ENCODE measurements around the gene WRAP73. TPM values are rescaled to one million over a fixed set of nuclear protein-coding genes. Genes with fewer than 3 reads are reported as not detected.

WRAP73 gene
- total and polyA plus RNA-seq, 8 donors = 0.89 to 55.4 (median 12.6) TPM

GRCh38 chr1:3639397-3639911 is 10.4 kb downstream of the WRAP73 start:
- no peak for TF ChIP-seq EP300 (IDR thresholded peaks at IDR 0.05)
- no peak for TF ChIP-seq POLR2AphosphoS5 (IDR thresholded peaks at IDR 0.05)
- TF ChIP-seq POLR2A (IDR thresholded peaks at IDR 0.05) = no peak
- TF ChIP-seq CTCF (IDR thresholded peaks at IDR 0.05) = no peak

GRCh38 chr1:3638676-3639075 is 11.2 kb downstream of the WRAP73 start:
- TF ChIP-seq EP300 (IDR thresholded peaks at IDR 0.05) (no peak), POLR2AphosphoS5 (IDR thresholded peaks at IDR 0.05) (no peak), POLR2A (IDR thresholded peaks at IDR 0.05) (no peak), CTCF (IDR thresholded peaks at IDR 0.05) (no peak)
- 90 to 99% (median 95%) methylated on average over 15 of the region's 15 CpGs for WGBS, 5 donors
- no peaks in the 10 kb centered on the region for H3K4me1 ChIP-seq
- no peak overlapping the region for H3K4me3 ChIP-seq
- no peak for DNase-seq
- intact Hi-C loops (cut with DNase I; ENCODE audit: low total_unique reads) = no loop called here
- no peak overlapping the region for H3K27ac ChIP-seq
- H3K9me3 ChIP-seq = no peaks in the 10 kb centered on the region
- no peaks in the 10 kb centered on the region for H3K27me3 ChIP-seq
- H3K36me3 ChIP-seq = peaks cover 35 to 97% (median 96%) of the 10 kb centered on the region in 4 donors

More at GRCh38 chr1:3639397-3639911, 10.4 kb downstream of the WRAP73 start:
- 90 to 95% (median 95%) methylated on average over 10 to 23 of the region's 23 CpGs for WGBS, 5 donors
- no peaks in the 10 kb centered on the region for H3K4me1 ChIP-seq
- no peaks in the 10 kb centered on the region for H3K9me3 ChIP-seq
- H3K4me3 ChIP-seq = no peak overlapping the region
- H3K36me3 ChIP-seq = peaks cover 27 to 92% (median 92%) of the 10 kb centered on the region in 4 donors
- no peak overlapping the region for H3K27ac ChIP-seq
- intact Hi-C loops (cut with DNase I; ENCODE audit: low total_unique reads) = no loop called here
- DNase-seq = no peak
- H3K27me3 ChIP-seq = no peaks in the 10 kb centered on the region

GRCh38 chr1:3638027-3638426 is 11.9 kb downstream of the WRAP73 start:
- DNase-seq = no peak
- 88 to 97% (median 94%) methylated on average over 12 of the region's 12 CpGs for WGBS, 5 donors
- H3K36me3 ChIP-seq = peaks cover 36 to 100% (median 99%) of the 10 kb centered on the region in 4 donors

GRCh38 chr1:3636531-3636930 is 13.4 kb downstream of the WRAP73 start:
- DNase-seq = no peak

More at GRCh38 chr1:3638027-3638426, 11.9 kb downstream of the WRAP73 start:
- no peaks in the 10 kb centered on the region for H3K4me1 ChIP-seq
- TF ChIP-seq CTCF (IDR thresholded peaks at IDR 0.05) = no peak
- TF ChIP-seq EP300 (IDR thresholded peaks at IDR 0.05) = no peak
- no peak for TF ChIP-seq POLR2AphosphoS5 (IDR thresholded peaks at IDR 0.05)
- TF ChIP-seq POLR2A (IDR thresholded peaks at IDR 0.05) = no peak
- no peaks in the 10 kb centered on the region for H3K9me3 ChIP-seq
- intact Hi-C loops (cut with DNase I; ENCODE audit: low total_unique reads) = no loop called here
- no peaks in the 10 kb centered on the region for H3K27me3 ChIP-seq
- H3K4me3 ChIP-seq = no peak overlapping the region
- H3K27ac ChIP-seq = no peak overlapping the region

More at GRCh38 chr1:3636531-3636930, 13.4 kb downstream of the WRAP73 start:
- H3K4me3 ChIP-seq = no peak overlapping the region
- TF ChIP-seq POLR2AphosphoS5 (IDR thresholded peaks at IDR 0.05) = no peak
- TF ChIP-seq EP300 (IDR thresholded peaks at IDR 0.05) = no peak
- TF ChIP-seq CTCF (IDR thresholded peaks at IDR 0.05) = no peak
- TF ChIP-seq POLR2A (IDR thresholded peaks at IDR 0.05) = no peak
- intact Hi-C loops (cut with DNase I; ENCODE audit: low total_unique reads) = no loop called here
- peaks cover 41 to 100% (median 100%) of the 10 kb centered on the region in 4 donors for H3K36me3 ChIP-seq
- H3K27me3 ChIP-seq = no peaks in the 10 kb centered on the region
- no peaks in the 10 kb centered on the region for H3K9me3 ChIP-seq
- no peak overlapping the region for H3K27ac ChIP-seq
- WGBS, 5 donors = 92 to 96% (median 94%) methylated on average over 9 to 11 of the region's 11 CpGs
- H3K4me1 ChIP-seq = no peaks in the 10 kb centered on the region

All from stomach (tissue), 9 donors.